ENCODE results near the gene AKAP8. TPM values are rescaled to one million over a fixed set of nuclear protein-coding genes. Genes with fewer than 3 reads are reported as not detected.

Gene AKAP8
- total and polyA plus RNA-seq, 9 of the 15 experiments (the other 6 are each of a cell fraction or from before 2014, with no cell fraction given): 3.4 to 56.5 (median 15.0) TPM

DNA sequence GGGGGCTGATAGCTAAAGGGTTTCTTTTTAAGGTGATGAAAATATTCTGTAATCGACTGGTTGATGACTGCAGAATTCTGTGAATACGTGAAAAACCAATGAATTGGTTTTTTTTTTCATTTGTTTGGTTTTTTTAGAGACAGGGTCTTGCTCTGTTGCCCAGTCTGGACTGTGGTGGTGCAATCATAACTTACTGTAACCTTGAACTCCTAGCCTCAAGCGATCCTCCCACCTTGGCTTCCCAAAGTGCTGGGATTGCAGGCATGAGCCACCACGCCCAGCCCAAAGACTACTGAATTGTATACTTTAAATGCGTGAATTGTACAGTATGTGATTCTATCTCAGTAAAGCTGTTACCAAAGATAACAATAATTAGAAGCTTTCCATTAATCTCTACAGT, 14.8 kb upstream of the AKAP8 start:
- Histone ChIP-seq H3K4me2 (ENCODE audit: insufficient read depth, low read length) (no peak overlapping the region), H3K4me3 (no peak overlapping the region), H3K27ac (ENCODE audit: extremely low read depth, low read depth, low read length) (no peak overlapping the region), H3K9me3 (replicated peaks; ENCODE audit: control insufficient read depth, insufficient read depth, low read depth, low read length) (no peaks in the 10 kb centered on the region), H3K9ac (ENCODE audit: insufficient read depth in 1 of 2, low read depth in 2 of 2, low read length in 2 of 2) (no peak overlapping the region), H3K4me1 (replicated peaks in 1 of 2; ENCODE audit: control insufficient read depth in 2 of 2, insufficient read depth in 2 of 2, low read length in 2 of 2) (peaks cover 0 to 9% of the 10 kb centered on the region in 2 experiments; a peak in 1 of 5 replicates), H2AFZ (ENCODE audit: low read depth, low read length) (no peak overlapping the region), H3K36me3 (ENCODE audit: control insufficient read depth, insufficient read depth, low read length) (peaks cover 81% of the 10 kb centered on the region), H3K27me3 (ENCODE audit: control insufficient read depth in 2 of 2, insufficient read depth in 2 of 2, low read length in 2 of 2) (no peaks in the 10 kb centered on the region), H3K9me1 (ENCODE audit: control insufficient read depth, insufficient read depth, low read length) (no peaks in the 10 kb centered on the region), H3K79me2 (ENCODE audit: control insufficient read depth, insufficient read depth, low read length) (peaks cover 25% of the 10 kb centered on the region), H4K20me1 (replicated peaks; ENCODE audit: control insufficient read depth, insufficient read depth, low read length) (no peaks in the 10 kb centered on the region; the same call in 1 of the 2 replicates)
- TF ChIP-seq KAT2B (IDR thresholded peaks at IDR 0.05; ENCODE audit: low read depth, low read length): no peak
- TF ChIP-seq ZNF121 (CRISPR knock-in tag; conservative IDR thresholded peaks at IDR 0.05): peak; percentile 93
- TF ChIP-seq CAMTA2 (CRISPR knock-in tag; conservative IDR thresholded peaks at IDR 0.05): no peak
- TF ChIP-seq CEBPB (tag; IDR thresholded peaks at IDR 0.05): 0 out of 2 replicates have a peak, but pooled peaks have one; percentile 19
- intact Hi-C loops (cut with micrococcal nuclease): no loop called here
- no TSS peak for BruUV-seq (replicated peaks)
- in situ Hi-C loops (cut with MboI): no loop called here
- 78% methylated on average over 5 of the region's 5 CpGs for WGBS (ENCODE audit: insufficient coverage, low coverage, missing lambda C conversion rate)
- DNase-seq (ENCODE audit: extremely low read depth in 1 of 4, low spot score in 3 of 4) (no peak), FAIRE-seq (no peak), ATAC-seq (no peak)
- CTCF ChIA-PET (ENCODE audit: low intra/inter-chr PET ratio): no interaction called here
- POLR2A ChIA-PET: interaction anchor here (1.9 kb wide), 1 partner anchor 16 kb away, joined by 6 read pairs; no protein-coding TSS in a partner anchor

DNA sequence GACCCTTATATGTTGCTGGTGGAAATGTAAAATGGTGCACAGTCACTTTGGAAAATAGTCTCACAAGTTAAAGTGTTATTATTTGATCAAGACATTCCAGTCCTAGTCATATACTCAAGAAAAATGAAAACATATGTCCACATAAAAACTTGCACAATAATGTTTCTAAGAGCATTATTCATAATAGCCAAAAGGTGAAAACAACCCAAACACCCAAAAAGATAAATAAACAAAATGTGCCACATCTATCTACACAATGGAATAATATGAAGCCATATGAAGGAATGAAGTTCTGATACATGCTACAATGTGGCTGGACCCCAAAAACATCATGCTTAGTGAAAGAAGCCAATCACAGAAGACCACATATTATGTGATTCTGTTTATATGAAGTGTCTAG, 14.4 kb upstream of the AKAP8 start:
- intact Hi-C loops (cut with micrococcal nuclease) (no loop called here), in situ Hi-C loops (cut with MboI) (no loop called here)
- Histone ChIP-seq H2AFZ (ENCODE audit: low read depth, low read length) (no peak overlapping the region), H3K9me1 (ENCODE audit: control insufficient read depth, insufficient read depth, low read length) (no peaks in the 10 kb centered on the region), H3K4me1 (replicated peaks in 1 of 2; ENCODE audit: control insufficient read depth in 2 of 2, insufficient read depth in 2 of 2, low read length in 2 of 2) (peaks cover 0 to 8% of the 10 kb centered on the region in 2 experiments; a peak in 1 of 5 replicates), H3K9me3 (replicated peaks; ENCODE audit: control insufficient read depth, insufficient read depth, low read depth, low read length) (no peaks in the 10 kb centered on the region), H4K20me1 (replicated peaks; ENCODE audit: control insufficient read depth, insufficient read depth, low read length) (no peaks in the 10 kb centered on the region; the same call in 1 of the 2 replicates), H3K9ac (ENCODE audit: insufficient read depth in 1 of 2, low read depth in 2 of 2, low read length in 2 of 2) (no peak overlapping the region), H3K4me3 (no peak overlapping the region), H3K4me2 (ENCODE audit: insufficient read depth, low read length) (no peak overlapping the region), H3K36me3 (ENCODE audit: control insufficient read depth, insufficient read depth, low read length) (peaks cover 79% of the 10 kb centered on the region), H3K79me2 (ENCODE audit: control insufficient read depth, insufficient read depth, low read length) (peaks cover 27% of the 10 kb centered on the region), H3K27me3 (ENCODE audit: control insufficient read depth in 2 of 2, insufficient read depth in 2 of 2, low read length in 2 of 2) (no peaks in the 10 kb centered on the region), H3K27ac (ENCODE audit: extremely low read depth, low read depth, low read length) (no peak overlapping the region)
- BruUV-seq (replicated peaks): no TSS peak
- ATAC-seq: no peak
- ChIA-PET CTCF (ENCODE audit: low intra/inter-chr PET ratio) (no interaction called here), POLR2A (interaction anchor here (1.9 kb wide), 1 partner anchor 16 kb away, joined by 6 read pairs; no protein-coding TSS in a partner anchor)
- no peak for FAIRE-seq
- DNase-seq (ENCODE audit: extremely low read depth in 1 of 4, low spot score in 3 of 4): no peak
- no peak for TF ChIP-seq PREB (CRISPR knock-in tag; IDR thresholded peaks at IDR 0.05)
- TF ChIP-seq KAT7 (CRISPR knock-in tag; IDR thresholded peaks at IDR 0.05; ENCODE audit: borderline replicate concordance): no peak
- TF ChIP-seq MTA2 (IDR thresholded peaks at IDR 0.05; ENCODE audit: low read depth): no peak
- no peak for TF ChIP-seq POLR2A (conservative IDR thresholded peaks at IDR 0.05)
- no peak for TF ChIP-seq GMEB1 (CRISPR knock-in tag; IDR thresholded peaks at IDR 0.05)
- TF ChIP-seq SNIP1 (IDR thresholded peaks at IDR 0.05; ENCODE audit: low read depth): no peak
- no peak for TF ChIP-seq MIER1 (IDR thresholded peaks at IDR 0.05; ENCODE audit: low read depth)
- no peak for TF ChIP-seq NCOA1 (IDR thresholded peaks at IDR 0.05; ENCODE audit: low read depth)
- TF ChIP-seq, protein P1, sequence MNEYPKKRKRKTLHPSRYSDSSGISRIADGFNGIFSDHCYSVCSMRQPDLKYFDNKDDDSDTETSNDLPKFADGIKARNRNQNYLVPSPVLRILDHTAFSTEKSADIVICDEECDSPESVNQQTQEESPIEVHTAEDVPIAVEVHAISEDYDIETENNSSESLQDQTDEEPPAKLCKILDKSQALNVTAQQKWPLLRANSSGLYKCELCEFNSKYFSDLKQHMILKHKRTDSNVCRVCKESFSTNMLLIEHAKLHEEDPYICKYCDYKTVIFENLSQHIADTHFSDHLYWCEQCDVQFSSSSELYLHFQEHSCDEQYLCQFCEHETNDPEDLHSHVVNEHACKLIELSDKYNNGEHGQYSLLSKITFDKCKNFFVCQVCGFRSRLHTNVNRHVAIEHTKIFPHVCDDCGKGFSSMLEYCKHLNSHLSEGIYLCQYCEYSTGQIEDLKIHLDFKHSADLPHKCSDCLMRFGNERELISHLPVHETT (CRISPR knock-in tag; conservative IDR thresholded peaks at IDR 0.05 in 1 of 2, IDR thresholded peaks at IDR 0.05 in 1 of 2): no peak
- no peak for TF ChIP-seq SMARCE1 (IDR thresholded peaks at IDR 0.05)
